ENCODE data around the gene SLC35E1. TPM values are rescaled to one million over a fixed set of nuclear protein-coding genes. Genes with fewer than 3 reads are reported as not detected.

Gene SLC35E1
- total RNA-seq, 1 experiment from 2014 or later, result 52.6 TPM

DNA sequence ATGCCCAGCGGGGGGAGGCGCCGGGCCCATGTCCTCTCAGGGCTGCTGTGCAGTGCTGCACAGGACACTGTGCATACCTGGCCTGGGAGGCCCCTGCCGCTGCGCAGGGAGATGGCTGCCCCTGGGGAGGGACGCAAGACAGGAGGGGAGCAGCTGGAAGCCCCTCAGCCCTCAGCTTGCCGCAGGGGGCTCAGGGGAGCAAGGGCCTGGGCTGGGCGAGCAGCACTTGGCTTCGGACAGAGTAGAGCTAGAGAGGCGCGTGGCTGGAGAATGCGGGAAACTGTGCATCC is 40.9 kb downstream of the SLC35E1 start:
- Histone ChIP-seq H3K4me1 (ENCODE audit: insufficient read depth, low read length) (peaks cover 4% of the 10 kb centered on the region; the same call in 1 of the 2 replicates), H3K9me2 (replicated peaks; ENCODE audit: low read length) (no peaks in the 10 kb centered on the region), H3K9ac (ENCODE audit: low read length) (no peak overlapping the region), H3K27ac (ENCODE audit: low read length) (no peak overlapping the region), H3F3A (ENCODE audit: low read length, unreplicated experiment) (no peaks in the 10 kb centered on the region), H3K4me3 (ENCODE audit: low read length) (no peak overlapping the region), H3K4me2 (ENCODE audit: low read length) (no peak overlapping the region), H3K79me2 (ENCODE audit: low read length) (peaks cover 13% of the 10 kb centered on the region), H3K27me3 (ENCODE audit: low read length) (no peaks in the 10 kb centered on the region), H4K20me1 (ENCODE audit: low read length) (peaks cover 20% of the 10 kb centered on the region; the same call in 1 of the 2 replicates), H2AFZ (ENCODE audit: low read length) (no peak overlapping the region), H3K36me3 (ENCODE audit: low read depth, low read length) (peaks cover 74% of the 10 kb centered on the region), H3K9me3 (ENCODE audit: low read length) (no peaks in the 10 kb centered on the region)
- intact Hi-C loops (cut with micrococcal nuclease), result no loop called here
- ChIA-PET POLR2A (ENCODE audit: unreplicated experiment) (no interaction called here), CTCF (no interaction called here)
- no peak for TF ChIP-seq EZH2phosphoT487 (IDR thresholded peaks at IDR 0.05; ENCODE audit: borderline replicate concordance, low read length)
- TF ChIP-seq EZH2 (IDR thresholded peaks at IDR 0.05; ENCODE audit: low read length, unreplicated experiment), result no peak
- TF ChIP-seq, protein P1, sequence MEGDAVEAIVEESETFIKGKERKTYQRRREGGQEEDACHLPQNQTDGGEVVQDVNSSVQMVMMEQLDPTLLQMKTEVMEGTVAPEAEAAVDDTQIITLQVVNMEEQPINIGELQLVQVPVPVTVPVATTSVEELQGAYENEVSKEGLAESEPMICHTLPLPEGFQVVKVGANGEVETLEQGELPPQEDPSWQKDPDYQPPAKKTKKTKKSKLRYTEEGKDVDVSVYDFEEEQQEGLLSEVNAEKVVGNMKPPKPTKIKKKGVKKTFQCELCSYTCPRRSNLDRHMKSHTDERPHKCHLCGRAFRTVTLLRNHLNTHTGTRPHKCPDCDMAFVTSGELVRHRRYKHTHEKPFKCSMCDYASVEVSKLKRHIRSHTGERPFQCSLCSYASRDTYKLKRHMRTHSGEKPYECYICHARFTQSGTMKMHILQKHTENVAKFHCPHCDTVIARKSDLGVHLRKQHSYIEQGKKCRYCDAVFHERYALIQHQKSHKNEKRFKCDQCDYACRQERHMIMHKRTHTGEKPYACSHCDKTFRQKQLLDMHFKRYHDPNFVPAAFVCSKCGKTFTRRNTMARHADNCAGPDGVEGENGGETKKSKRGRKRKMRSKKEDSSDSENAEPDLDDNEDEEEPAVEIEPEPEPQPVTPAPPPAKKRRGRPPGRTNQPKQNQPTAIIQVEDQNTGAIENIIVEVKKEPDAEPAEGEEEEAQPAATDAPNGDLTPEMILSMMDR (conservative IDR thresholded peaks at IDR 0.05; ENCODE audit: low read depth, low read length), result no peak
- DNase-seq, result no peak
- no peak for ATAC-seq
- no TSS peak for BruUV-seq (replicated peaks)

DNA sequence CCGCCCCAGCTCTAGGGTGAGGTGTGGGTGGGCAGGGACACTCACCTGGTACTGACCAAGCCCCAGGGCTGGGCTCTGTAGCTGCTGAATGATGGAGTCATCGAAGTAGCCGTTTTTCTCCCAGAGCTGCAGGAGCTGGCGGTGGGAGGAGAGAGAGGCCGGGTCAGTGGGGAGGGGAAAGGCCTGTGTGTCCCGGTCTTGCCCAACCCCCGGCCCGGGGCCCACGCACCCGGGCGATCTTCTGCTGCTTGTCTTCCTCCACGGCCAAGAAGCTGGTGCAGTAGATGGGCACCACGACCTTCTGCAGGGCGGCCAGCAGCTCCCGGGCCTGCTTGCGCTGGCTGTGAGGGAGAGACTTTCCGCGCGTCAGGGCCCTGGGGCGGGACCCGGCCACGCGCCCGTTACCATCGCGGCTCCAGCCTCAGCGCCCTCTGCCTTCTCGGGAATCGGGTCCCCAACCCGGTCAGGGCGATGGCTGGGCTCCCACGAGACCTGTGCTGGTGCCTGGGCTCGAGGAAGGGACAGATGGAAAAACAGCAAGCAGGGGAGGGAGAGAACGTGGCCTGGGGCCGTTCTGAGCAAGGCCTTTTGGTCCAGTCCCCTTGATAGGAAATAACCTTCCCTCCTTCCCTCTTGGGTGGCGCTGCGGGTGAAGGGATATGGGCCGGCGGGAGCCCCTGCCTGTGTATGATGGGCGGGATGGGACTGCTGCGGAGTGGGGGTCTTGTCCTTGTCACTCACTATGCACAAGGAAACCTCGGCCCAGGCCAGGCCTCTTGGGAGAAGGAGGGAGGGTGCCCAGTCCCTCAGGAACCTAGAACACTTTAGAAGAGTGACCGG is 41.5 kb downstream of the SLC35E1 start:
- H3K27ac ChIP-seq (ENCODE audit: low read length), result no peak overlapping the region
- no peaks in the 10 kb centered on the region for H3K9me2 ChIP-seq (replicated peaks; ENCODE audit: low read length)
- H3K4me3 ChIP-seq (ENCODE audit: low read length), result no peak overlapping the region
- H3K9ac ChIP-seq (ENCODE audit: low read length), result no peak overlapping the region
- no peak for DNase-seq
- no peak for ATAC-seq
- H3K27me3 ChIP-seq (ENCODE audit: low read length), result no peaks in the 10 kb centered on the region
- no TSS peak for BruUV-seq (replicated peaks)
- H3F3A ChIP-seq (ENCODE audit: low read length, unreplicated experiment), result no peaks in the 10 kb centered on the region
- H3K4me1 ChIP-seq (ENCODE audit: insufficient read depth, low read length), result peaks cover 4% of the 10 kb centered on the region; the same call in 1 of the 2 replicates
- H3K79me2 ChIP-seq (ENCODE audit: low read length), result peaks cover 8% of the 10 kb centered on the region
- H2AFZ ChIP-seq (ENCODE audit: low read length), result no peak overlapping the region
- H3K36me3 ChIP-seq (ENCODE audit: low read depth, low read length), result peaks cover 73% of the 10 kb centered on the region
- POLR2A ChIA-PET (ENCODE audit: unreplicated experiment), result no interaction called here
- intact Hi-C loops (cut with micrococcal nuclease), result no loop called here
- CTCF ChIA-PET, result no interaction called here
- H4K20me1 ChIP-seq (ENCODE audit: low read length), result peaks cover 15% of the 10 kb centered on the region; the same call in 1 of the 2 replicates
- no peak overlapping the region for H3K4me2 ChIP-seq (ENCODE audit: low read length)
- TF ChIP-seq EZH2 (IDR thresholded peaks at IDR 0.05; ENCODE audit: low read length, unreplicated experiment), result no peak
- TF ChIP-seq EZH2phosphoT487 (IDR thresholded peaks at IDR 0.05; ENCODE audit: borderline replicate concordance, low read length), result no peak
- TF ChIP-seq, protein P1 (conservative IDR thresholded peaks at IDR 0.05; ENCODE audit: low read depth, low read length), result no peak
- no peaks in the 10 kb centered on the region for H3K9me3 ChIP-seq (ENCODE audit: low read length)

DNA sequence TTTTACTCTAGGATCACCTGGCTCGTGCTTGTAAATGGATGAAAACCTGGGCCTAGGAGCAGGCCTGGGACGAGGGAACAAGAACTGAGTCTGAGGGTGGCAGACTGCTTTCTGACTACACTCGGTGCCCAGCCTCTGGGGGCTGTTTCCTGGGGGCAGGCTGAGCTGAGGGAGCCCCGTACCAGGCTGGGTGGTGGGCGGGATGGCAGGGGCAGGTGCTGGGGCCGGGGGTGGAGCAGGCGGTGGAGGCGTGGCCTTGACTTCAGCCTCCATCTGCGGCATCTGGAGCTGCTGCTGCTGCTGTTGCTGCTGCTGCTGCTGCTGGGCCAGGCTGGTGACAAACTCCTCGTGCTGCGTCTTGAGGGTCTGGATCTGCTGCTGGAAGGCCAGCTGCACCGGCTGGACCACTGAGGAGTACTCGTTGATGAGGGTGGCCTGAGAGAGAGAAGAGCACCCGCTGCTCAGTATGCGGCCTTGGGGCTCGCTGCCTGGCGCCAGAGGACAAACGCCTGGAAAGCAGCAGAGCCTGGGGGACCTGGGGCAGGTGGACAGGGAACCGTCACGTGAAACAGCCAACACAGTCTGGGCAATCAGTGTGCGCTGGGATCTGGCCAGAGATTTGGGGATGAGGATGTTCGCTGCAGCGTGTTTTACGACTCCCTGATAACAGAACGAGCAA is 42.6 kb downstream of the SLC35E1 start:
- Histone ChIP-seq H3K9ac (ENCODE audit: low read length) (no peak overlapping the region), H3K79me2 (ENCODE audit: low read length) (no peaks in the 10 kb centered on the region), H3K27ac (ENCODE audit: low read length) (no peak overlapping the region), H2AFZ (ENCODE audit: low read length) (no peak overlapping the region), H3F3A (ENCODE audit: low read length, unreplicated experiment) (no peaks in the 10 kb centered on the region), H3K9me3 (ENCODE audit: low read length) (no peaks in the 10 kb centered on the region), H3K4me1 (ENCODE audit: insufficient read depth, low read length) (peaks cover 4% of the 10 kb centered on the region; the same call in 1 of the 2 replicates), H3K9me2 (replicated peaks; ENCODE audit: low read length) (no peaks in the 10 kb centered on the region), H3K4me2 (ENCODE audit: low read length) (no peak overlapping the region), H3K27me3 (ENCODE audit: low read length) (no peaks in the 10 kb centered on the region), H3K4me3 (ENCODE audit: low read length) (no peak overlapping the region), H4K20me1 (ENCODE audit: low read length) (peaks cover 8% of the 10 kb centered on the region; the same call in 1 of the 2 replicates), H3K36me3 (ENCODE audit: low read depth, low read length) (peaks cover 69% of the 10 kb centered on the region)
- POLR2A ChIA-PET (ENCODE audit: unreplicated experiment), result no interaction called here
- BruUV-seq (replicated peaks), result no TSS peak
- TF ChIP-seq, protein P1 (conservative IDR thresholded peaks at IDR 0.05; ENCODE audit: low read depth, low read length), result no peak
- no peak for TF ChIP-seq EZH2phosphoT487 (IDR thresholded peaks at IDR 0.05; ENCODE audit: borderline replicate concordance, low read length)
- intact Hi-C loops (cut with micrococcal nuclease), result no loop called here
- CTCF ChIA-PET, result no interaction called here
- DNase-seq, result no peak
- no peak for ATAC-seq

All from PC-3 (cell line).